ENCODE results near the gene RIPOR3. TPM values are rescaled to one million over a fixed set of nuclear protein-coding genes. Genes with fewer than 3 reads are reported as not detected.

The RIPOR3 gene
- total and polyA plus RNA-seq, 9 of the 15 experiments (the other 6 are each of a cell fraction or from before 2014, with no cell fraction given) = 3.3 to 62.7 (median 21.4) TPM

GRCh38 chr20:50682947-50683530 is 8.3 kb downstream of the RIPOR3 start:
- DNase-seq (ENCODE audit: extremely low read depth in 1 of 4, low spot score in 3 of 4) (no peak), FAIRE-seq (no peak), ATAC-seq (no peak)
- H3K79me2 ChIP-seq (ENCODE audit: control insufficient read depth, insufficient read depth, low read length) = peaks cover 88% of the 10 kb centered on the region
- POLR2A ChIA-PET = interaction anchor here (0.7 kb wide), 1 partner anchor 583 kb away, joined by 4 read pairs; no protein-coding TSS in a partner anchor
- H3K27ac ChIP-seq (ENCODE audit: extremely low read depth, low read depth, low read length) = no peak overlapping the region
- CTCF ChIA-PET (ENCODE audit: low intra/inter-chr PET ratio) = no interaction called here
- intact Hi-C loops (cut with micrococcal nuclease) = no loop called here
- peaks cover 2% of the 10 kb centered on the region for H3K9me1 ChIP-seq (ENCODE audit: control insufficient read depth, insufficient read depth, low read length)
- no peak overlapping the region for H2AFZ ChIP-seq (ENCODE audit: low read depth, low read length)
- no peak overlapping the region for H3K9ac ChIP-seq (ENCODE audit: insufficient read depth in 1 of 2, low read depth in 2 of 2, low read length in 2 of 2)
- H4K20me1 ChIP-seq (replicated peaks; ENCODE audit: control insufficient read depth, insufficient read depth, low read length) = peaks cover 14% of the 10 kb centered on the region; the same call in 1 of the 2 replicates
- no peak overlapping the region for H3K4me3 ChIP-seq
- TF ChIP-seq ZBTB33 (CRISPR knock-in tag; IDR thresholded peaks at IDR 0.05) (peak; percentile 25; the same call in 1 of the 2 replicates), NBN (IDR thresholded peaks at IDR 0.05; ENCODE audit: low read depth) (no peak), JUN (IDR thresholded peaks at IDR 0.05; ENCODE audit: borderline replicate concordance, low read depth, low read length) (no peak), JUN (CRISPR knock-in tag; IDR thresholded peaks at IDR 0.05; ENCODE audit: borderline replicate concordance) (no peak), ZBTB11 (CRISPR knock-in tag; IDR thresholded peaks at IDR 0.05) (peak in 1 of 3 experiments; percentile 82; a peak in 2 of 6 replicates)
- H3K36me3 ChIP-seq (ENCODE audit: control insufficient read depth, insufficient read depth, low read length) = peaks cover 71% of the 10 kb centered on the region
- no TSS peak for BruUV-seq (replicated peaks)
- in situ Hi-C loops (cut with MboI) = no loop called here
- H3K9me3 ChIP-seq (replicated peaks; ENCODE audit: control insufficient read depth, insufficient read depth, low read depth, low read length) = no peaks in the 10 kb centered on the region
- H3K4me2 ChIP-seq (ENCODE audit: insufficient read depth, low read length) = no peak overlapping the region
- H3K4me1 ChIP-seq (replicated peaks in 1 of 2; ENCODE audit: control insufficient read depth in 2 of 2, insufficient read depth in 2 of 2, low read length in 2 of 2) = peaks cover 10 to 17% of the 10 kb centered on the region in 2 experiments
- 94% methylated on average over 7 of the region's 8 CpGs for WGBS (ENCODE audit: insufficient coverage, low coverage, missing lambda C conversion rate)
- H3K27me3 ChIP-seq (ENCODE audit: control insufficient read depth in 2 of 2, insufficient read depth in 2 of 2, low read length in 2 of 2) = no peaks in the 10 kb centered on the region

All from K562 (cell line).